AG04450 (cell line): ENCODE data around the gene PDZD2. TPM values are rescaled to one million over a fixed set of nuclear protein-coding genes. Genes with fewer than 3 reads are reported as not detected.

ENCODE experiments used
- CTCF ChIA-PET: fragments of 300-600, 350-600 bp; formaldehyde crosslinking; extraction: SDS; loops from one replicate; lab custom pipeline; 2022; ENCODE audit warnings: antibody characterized with exemption, inconsistent platforms; lab: Charles Lee
- POLR2A ChIA-PET: fragments of 350-600 bp; formaldehyde crosslinking; extraction: SDS; loops from one replicate; lab custom pipeline; 2021; ENCODE audit warnings: antibody characterized with exemption, inconsistent platforms; lab: Yijun Ruan, JAX
- DNase-seq: peaks from one replicate; pipeline ENCODE4 v3.0.0-alpha.2; 2011; ENCODE audit warnings: low read depth, low spot score
- H3K27ac ChIP-seq: one replicate; pipeline ENCODE4 v1.5.1; 2012; ENCODE audit warnings: low read depth, low read length, control low read depth
- H3K27me3 ChIP-seq: one replicate; pipeline ENCODE4 v1.6.0; 2012; ENCODE audit warnings: low read length; ENCODE audit not compliant: control insufficient read depth, insufficient read depth
- H3K4me3 ChIP-seq: 2 replicates; pipeline ENCODE4 v1.5.1; 2011; ENCODE audit warnings: mild to moderate bottlenecking, low read depth, low read length, control low read depth
- H3K9me3 ChIP-seq: 2 replicates; pipeline ENCODE4 v1.5.1; 2012; ENCODE audit warnings: low read length; ENCODE audit not compliant: control insufficient read depth, insufficient read depth
- CTCF ChIP-seq: IDR thresholded peaks from 2 replicates; pipeline ENCODE4 v1.5.1; 2011; ENCODE audit warnings: low read depth, low read length, control low read depth, inconsistent platforms
- polyA plus RNA-seq: library from polyadenylated mRNA; depleted of rRNA; stranded (reverse); fragments of >200 nt; gene quantifications from 2 replicates; pipeline ENCODE4 v1.2.3, GENCODE V29; 2011

PDZD2 gene
- polyA plus RNA-seq, 1 experiment: 0.40 TPM

- POLR2A ChIA-PET: interaction anchor here (0.9 kb wide), 1 partner anchor 18 kb away, joined by 3 read pairs; no protein-coding TSS in a partner anchor
Measured at GRCh38 chr5:31898036-31898632, 259.2 kb downstream of the PDZD2 start.

GRCh38 chr5:31900296-31900865, 261.4 kb downstream of the PDZD2 start:
- Histone ChIP-seq H3K4me3 (no peak overlapping the region), H3K27ac (no peak overlapping the region), H3K27me3 (peaks cover 8% of the 10 kb centered on the region), H3K9me3 (no peaks in the 10 kb centered on the region)
- DNase-seq: no peak
- POLR2A ChIA-PET: no interaction called here
- CTCF ChIA-PET: interaction anchor here (0.6 kb wide), 1 partner anchor 14 kb away, joined by 6 read pairs; no protein-coding TSS in a partner anchor
- no peak for TF ChIP-seq CTCF

More at GRCh38 chr5:31898036-31898632, 259.2 kb downstream of the PDZD2 start:
- Histone ChIP-seq H3K9me3 (no peaks in the 10 kb centered on the region), H3K27ac (no peak overlapping the region), H3K27me3 (peaks cover 11% of the 10 kb centered on the region), H3K4me3 (no peak overlapping the region)
- no peak for DNase-seq
- TF ChIP-seq CTCF: no peak
- CTCF ChIA-PET: no interaction called here

GRCh38 chr5:31901807-31902530, 263.0 kb downstream of the PDZD2 start:
- H3K9me3 ChIP-seq: no peaks in the 10 kb centered on the region
- ChIA-PET CTCF (no interaction called here), POLR2A (no interaction called here)
- TF ChIP-seq CTCF: no peak
- peaks cover 8% of the 10 kb centered on the region for H3K27me3 ChIP-seq
- H3K27ac ChIP-seq: no peak overlapping the region
- no peak overlapping the region for H3K4me3 ChIP-seq
- no peak for DNase-seq

GRCh38 chr5:31908396-31908795, 269.5 kb downstream of the PDZD2 start:
- H3K27me3 ChIP-seq: no peaks in the 10 kb centered on the region
- ChIA-PET POLR2A (no interaction called here), CTCF (no interaction called here)
- no peak for DNase-seq
- TF ChIP-seq CTCF: no peak
- no peak overlapping the region for H3K27ac ChIP-seq
- no peak overlapping the region for H3K4me3 ChIP-seq
- no peaks in the 10 kb centered on the region for H3K9me3 ChIP-seq

- Histone ChIP-seq H3K4me3 (no peak overlapping the region), H3K27me3 (no peaks in the 10 kb centered on the region), H3K27ac (no peak overlapping the region), H3K9me3 (no peaks in the 10 kb centered on the region)
- no peak for TF ChIP-seq CTCF
- ChIA-PET POLR2A (no interaction called here), CTCF (interaction anchor here (1.3 kb wide), 1 partner anchor 168 kb away, joined by 3 read pairs; no protein-coding TSS in a partner anchor)
- DNase-seq: no peak
Measured at GRCh38 chr5:31909073-31909472, 270.1 kb downstream of the PDZD2 start.
